Activated CD4-positive, alpha-beta memory T cell treated with anti-CD3 and anti-CD28 coated beads, Interleukin-2, amount 10 ng/mL, durations not matched to agents 7 days and 5 days (primary cell): ENCODE data around the gene PRR7. TPM values are rescaled to one million over a fixed set of nuclear protein-coding genes. Genes with fewer than 3 reads are reported as not detected.
"Not testable (repeated sequence)": the region's sequence is repeated elsewhere in the genome, so short reads cannot be mapped to it uniquely, and the experiment has no call there.

Experiments
- CTCF ChIA-PET: fragments of 350-600 bp; sonication (Branson Sonifier 250); formaldehyde crosslinking; loops from one replicate; lab custom pipeline; 2021; ENCODE audit warnings: antibody characterized with exemption, inconsistent platforms; lab: Charles Lee
- POLR2A ChIA-PET: fragments of 350-600 bp; sonication (Branson Sonifier 250); formaldehyde crosslinking; loops from one replicate; lab custom pipeline; 2021; ENCODE audit warnings: antibody characterized with exemption; lab: Charles Lee
- DNase-seq: peaks from one replicate; pipeline ENCODE4 v3.0.0-alpha.2; 2020
- H3K27ac Mint-ChIP-seq: one replicate; pipeline ENCODE4 v1.8.0; 2021; ENCODE audit warnings: mild to moderate bottlenecking, mixed read lengths
- H3K27me3 Mint-ChIP-seq: one replicate; pipeline ENCODE4 v1.8.0; 2021; ENCODE audit warnings: mixed read lengths
- H3K36me3 Mint-ChIP-seq: one replicate; pipeline ENCODE4 v1.8.0; 2021; ENCODE audit warnings: low read depth, mixed read lengths
- H3K4me1 Mint-ChIP-seq: one replicate; pipeline ENCODE4 v1.8.0; 2021; ENCODE audit warnings: mixed read lengths
- H3K4me3 Mint-ChIP-seq: one replicate; pipeline ENCODE4 v1.8.0; 2021; ENCODE audit warnings: mild to moderate bottlenecking, mixed read lengths
- H3K9me3 Mint-ChIP-seq: one replicate; pipeline ENCODE4 v1.8.0; 2021; ENCODE audit warnings: mixed read lengths
- total RNA-seq, 2 experiments: library from RNA; stranded (reverse); gene quantifications; one replicate each; pipeline ENCODE4 v1.2.3, GENCODE V29; 2021

PRR7 gene
- total RNA-seq, 2 experiments from 2014 or later, result 4.9 to 5.8 TPM

GRCh38 chr5:177409043-177409801 lies 37.4 kb upstream of the PRR7 start, which contains the start of gene F12:
Gene F12, minus strand, starts transcription at chr5:177409564. Its CDS starts 37 bp downstream, at chr5:177409527.
- no peaks in the 10 kb centered on the region for H3K36me3 Mint-ChIP-seq
- H3K27me3 Mint-ChIP-seq, result peaks cover 9% of the 10 kb centered on the region
- H3K4me3 Mint-ChIP-seq, result no peak within 1 kb of the TSS
- peaks cover 53% of the 10 kb centered on the region for H3K4me1 Mint-ChIP-seq
- H3K9me3 Mint-ChIP-seq, result no peaks in the 10 kb centered on the region
- ChIA-PET POLR2A (interaction anchor here (1.2 to 17.5 kb wide), 6 partner anchors 19 to 57 kb away, joined by 4 to 463 read pairs (median 6); partner anchors contain the start of genes GRK6, LMAN2 and PRR7), CTCF (interaction anchor here (1.0 to 11.1 kb wide), 6 partner anchors 9 to 93 kb away, joined by 3 to 467 read pairs (median 5); partner anchors contain the start of gene PRR7)
- H3K27ac Mint-ChIP-seq, result no peak within 1 kb of the TSS
- DNase-seq, result no peak

- Mint-ChIP-seq H3K9me3 (no peaks in the 10 kb centered on the region), H3K36me3 (no peaks in the 10 kb centered on the region), H3K4me3 (no peak overlapping the region), H3K27me3 (peaks cover 9% of the 10 kb centered on the region), H3K4me1 (peaks cover 46% of the 10 kb centered on the region), H3K27ac (no peak overlapping the region)
- CTCF ChIA-PET, result interaction anchor here (0.8 to 11.1 kb wide), 2 partner anchors 18 to 39 kb away, joined by 3 to 467 read pairs; partner anchors contain the start of gene PRR7
- no peak for DNase-seq
- POLR2A ChIA-PET, result interaction anchor here (17.5 kb wide), 2 partner anchors 17 to 33 kb away, joined by 371 to 463 read pairs; partner anchors contain the start of genes GRK6 and PRR7
Observed at GRCh38 chr5:177410575-177410974, 36.0 kb upstream of the PRR7 start.

GRCh38 chr5:177412603-177413233 lies 33.9 kb upstream of the PRR7 start:
- H3K4me1 Mint-ChIP-seq, result peaks cover 39% of the 10 kb centered on the region
- POLR2A ChIA-PET, result interaction anchor here (1.1 to 17.5 kb wide), 6 partner anchors 9 to 100 kb away, joined by 3 to 463 read pairs (median 12); partner anchors contain the start of genes GRK6 and PRR7
- no peaks in the 10 kb centered on the region for H3K27me3 Mint-ChIP-seq
- H3K36me3 Mint-ChIP-seq, result no peaks in the 10 kb centered on the region
- H3K9me3 Mint-ChIP-seq, result no peaks in the 10 kb centered on the region
- DNase-seq, result no peak
- peak overlapping the region; percentile 55 for H3K4me3 Mint-ChIP-seq
- CTCF ChIA-PET, result interaction anchor here (1.2 to 4.7 kb wide), 5 partner anchors 9 to 43 kb away, joined by 4 to 40 read pairs (median 6); no protein-coding TSS in a partner anchor
- H3K27ac Mint-ChIP-seq, result peak overlapping the region; percentile 77

GRCh38 chr5:177414481-177414880 lies 32.1 kb upstream of the PRR7 start:
- peaks cover 38% of the 10 kb centered on the region for H3K4me1 Mint-ChIP-seq
- H3K36me3 Mint-ChIP-seq, result no peaks in the 10 kb centered on the region
- no peak overlapping the region for H3K4me3 Mint-ChIP-seq
- no peaks in the 10 kb centered on the region for H3K9me3 Mint-ChIP-seq
- DNase-seq, result no peak
- H3K27ac Mint-ChIP-seq, result no peak overlapping the region
- ChIA-PET POLR2A (interaction anchor here (17.5 kb wide), 2 partner anchors 13 to 29 kb away, joined by 371 to 463 read pairs; partner anchors contain the start of genes GRK6 and PRR7), CTCF (interaction anchor here (1.0 to 4.7 kb wide), 4 partner anchors 11 to 41 kb away, joined by 3 to 40 read pairs (median 6); no protein-coding TSS in a partner anchor)
- H3K27me3 Mint-ChIP-seq, result no peaks in the 10 kb centered on the region

GRCh38 chr5:177417081-177417480 lies 29.5 kb upstream of the PRR7 start:
- CTCF ChIA-PET, result interaction anchor here (1.1 to 2.3 kb wide), 5 partner anchors 8 to 38 kb away, joined by 3 to 7 read pairs (median 5); partner anchors contain the start of gene F12
- not testable (repeated sequence) for H3K27me3 Mint-ChIP-seq

GRCh38 chr5:177419046-177419445 lies 27.6 kb upstream of the PRR7 start:
- H3K4me1 Mint-ChIP-seq, result peaks cover 9% of the 10 kb centered on the region
- POLR2A ChIA-PET, result interaction anchor here (1.2 kb wide), 1 partner anchor 16 kb away, joined by 3 read pairs; no protein-coding TSS in a partner anchor

More at GRCh38 chr5:177417081-177417480, 29.5 kb upstream of the PRR7 start:
- DNase-seq, H3K4me3 Mint-ChIP-seq, H3K9me3 Mint-ChIP-seq, H3K27ac Mint-ChIP-seq, H3K36me3 Mint-ChIP-seq: not testable (repeated sequence)
- POLR2A ChIA-PET, result interaction anchor here (0.7 to 17.5 kb wide), 4 partner anchors 11 to 38 kb away, joined by 3 to 463 read pairs (median 188); partner anchors contain the start of genes GRK6 and PRR7
- peaks cover 24% of the 10 kb centered on the region for H3K4me1 Mint-ChIP-seq

GRCh38 chr5:177420472-177420871 lies 26.1 kb upstream of the PRR7 start:
- H3K27me3 Mint-ChIP-seq, H3K4me3 Mint-ChIP-seq, H3K9me3 Mint-ChIP-seq, DNase-seq, H3K27ac Mint-ChIP-seq, H3K36me3 Mint-ChIP-seq: not testable (repeated sequence)
- ChIA-PET POLR2A (interaction anchor here (0.6 to 14.9 kb wide), 2 partner anchors 9 to 11 kb away, joined by 4 to 463 read pairs; partner anchors contain the start of gene F12), CTCF (interaction anchor here (2.4 kb wide), 1 partner anchor 16 kb away, joined by 8 read pairs; no protein-coding TSS in a partner anchor)
- H3K4me1 Mint-ChIP-seq, result peaks cover 16% of the 10 kb centered on the region

More at GRCh38 chr5:177419046-177419445, 27.6 kb upstream of the PRR7 start:
- DNase-seq, result no peak
- Mint-ChIP-seq H3K4me3 (no peak overlapping the region), H3K36me3 (no peaks in the 10 kb centered on the region), H3K27me3 (no peaks in the 10 kb centered on the region), H3K27ac (no peak overlapping the region), H3K9me3 (peaks cover 2% of the 10 kb centered on the region)
- CTCF ChIA-PET, result interaction anchor here (1.9 to 2.4 kb wide), 2 partner anchors 10 to 15 kb away, joined by 3 to 8 read pairs; partner anchors contain the start of gene F12

GRCh38 chr5:177421062-177421798 lies 25.4 kb upstream of the PRR7 start:
- Mint-ChIP-seq H3K4me1 (peaks cover 19% of the 10 kb centered on the region), H3K9me3 (peaks cover 2% of the 10 kb centered on the region), H3K36me3 (no peaks in the 10 kb centered on the region), H3K27me3 (no peaks in the 10 kb centered on the region), H3K4me3 (no peak overlapping the region), H3K27ac (no peak overlapping the region)
- no peak for DNase-seq
- CTCF ChIA-PET, result no interaction called here
- POLR2A ChIA-PET, result interaction anchor here (0.8 to 14.9 kb wide), 3 partner anchors 12 to 26 kb away, joined by 3 to 463 read pairs (median 20); partner anchors contain the start of gene F12

- H3K27me3 Mint-ChIP-seq, result no peaks in the 10 kb centered on the region
- POLR2A ChIA-PET, result interaction anchor here (1.0 to 14.9 kb wide), 5 partner anchors 9 to 111 kb away, joined by 3 to 654 read pairs (median 20); partner anchors contain the start of genes F12, LMAN2 and PRR7
- H3K9me3 Mint-ChIP-seq, result peaks cover 2% of the 10 kb centered on the region
- CTCF ChIA-PET, result interaction anchor here (2.3 to 12.6 kb wide), 3 partner anchors 20 to 34 kb away, joined by 10 to 235 read pairs (median 51); partner anchors contain the start of gene PFN3
- H3K36me3 Mint-ChIP-seq, result peaks cover 15% of the 10 kb centered on the region
- no peak overlapping the region for H3K27ac Mint-ChIP-seq
- no peak overlapping the region for H3K4me3 Mint-ChIP-seq
- H3K4me1 Mint-ChIP-seq, result peaks cover 21% of the 10 kb centered on the region
- DNase-seq, result no peak
Observed at GRCh38 chr5:177423671-177424070, 22.9 kb upstream of the PRR7 start.

GRCh38 chr5:177425196-177425800 lies 21.3 kb upstream of the PRR7 start:
- Mint-ChIP-seq H3K9me3 (peaks cover 2% of the 10 kb centered on the region), H3K4me3 (peak overlapping the region; percentile 95), H3K36me3 (peaks cover 30% of the 10 kb centered on the region), H3K27me3 (no peaks in the 10 kb centered on the region), H3K4me1 (peaks cover 38% of the 10 kb centered on the region), H3K27ac (peak overlapping the region; percentile 98)
- CTCF ChIA-PET, result interaction anchor here (0.5 to 12.6 kb wide), 11 partner anchors 9 to 76 kb away, joined by 3 to 235 read pairs (median 8); partner anchors contain the start of genes PFN3 and PRR7
- no peak for DNase-seq
- POLR2A ChIA-PET, result interaction anchor here (1.1 to 14.9 kb wide), 13 partner anchors 8 to 115 kb away, joined by 3 to 654 read pairs (median 11); partner anchors contain the start of genes F12, LMAN2, PDLIM7 and PRR7
